ENCODE measurements around the gene RAPGEF2.

Gene RAPGEF2

DNA sequence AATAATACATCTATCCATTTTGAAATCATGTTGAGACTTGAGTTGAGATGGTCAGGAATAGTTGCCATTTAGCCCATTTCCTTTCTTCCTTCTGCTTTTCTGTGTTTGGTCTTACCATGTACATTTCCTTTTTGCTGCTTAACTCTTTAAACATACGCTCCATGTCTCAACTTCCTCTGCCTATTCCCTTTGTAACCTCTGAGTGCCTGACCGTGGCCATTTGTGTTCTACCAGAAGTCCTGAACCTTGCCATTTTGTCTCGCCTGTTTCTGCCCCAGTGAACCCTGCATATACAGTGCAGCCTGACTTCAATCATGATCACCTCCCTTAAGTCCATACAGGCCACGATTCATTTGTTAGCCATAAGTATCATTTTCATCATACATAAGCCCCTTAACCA lies 169.0 kb downstream of the RAPGEF2 start:
- H3K4me3 ChIP-seq (ENCODE audit: low read length), result no peak overlapping the region
- no peak for DNase-seq (ENCODE audit: low read depth, low spot score)
- no peaks in the 10 kb centered on the region for H3K36me3 ChIP-seq (ENCODE audit: control insufficient read depth, insufficient read depth, low read length)
- H3K27ac ChIP-seq (ENCODE audit: low read length), result no peak overlapping the region
- H3K4me1 ChIP-seq (ENCODE audit: control insufficient read depth, insufficient read depth, low read length), result 0 out of 2 replicates have a peak, but pooled peaks cover 2% of the 10 kb centered on the region
- H3K9me3 ChIP-seq (ENCODE audit: control insufficient read depth, insufficient read depth, low read length), result no peaks in the 10 kb centered on the region
- H3K27me3 ChIP-seq (ENCODE audit: control insufficient read depth, insufficient read depth, low read length), result no peaks in the 10 kb centered on the region
- WGBS (ENCODE audit: insufficient coverage, insufficient read length), result no CpG with 5 or more reads among the region's 4 CpGs

DNA sequence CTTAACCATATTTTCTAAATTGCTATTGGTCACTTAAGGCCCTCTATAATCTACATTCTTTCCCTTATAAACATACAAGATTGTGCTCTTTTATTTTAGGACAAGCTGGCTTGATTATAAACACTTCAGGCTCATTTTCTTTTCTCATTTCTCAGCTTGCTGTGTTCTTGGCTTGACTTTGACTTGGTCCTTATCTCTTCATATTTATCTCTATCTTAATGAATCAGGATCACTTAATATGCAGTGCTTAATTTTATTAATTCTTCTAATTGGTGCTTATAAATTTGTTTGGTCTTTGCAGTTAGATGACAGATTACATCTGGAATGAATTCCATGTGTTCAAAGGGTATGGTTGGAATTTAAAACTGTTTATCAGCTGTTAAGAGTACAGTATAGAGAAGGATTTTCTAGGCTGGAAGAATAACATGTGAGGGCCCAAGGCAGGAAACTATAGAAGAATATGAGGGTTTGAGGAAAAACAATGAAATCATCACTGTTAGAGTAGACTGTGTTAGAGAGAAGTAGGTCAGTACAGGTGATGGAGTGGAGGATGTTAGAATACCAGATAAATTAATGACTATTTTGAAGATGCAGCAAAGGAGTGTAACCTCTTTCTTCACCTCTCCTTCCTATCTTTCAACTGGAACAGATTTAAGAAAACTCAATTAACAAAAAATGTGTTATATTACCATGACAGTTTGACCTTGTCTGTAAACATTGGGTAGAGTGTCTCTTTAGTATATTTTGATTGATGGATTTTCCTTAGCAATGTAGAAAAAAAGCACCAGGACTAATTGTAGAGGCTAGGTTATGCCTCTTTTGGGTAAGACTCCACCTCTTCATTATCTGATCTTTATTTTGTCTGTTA lies 169.6 kb downstream of the RAPGEF2 start:
- no peak overlapping the region for H3K27ac ChIP-seq (ENCODE audit: low read length)
- no peaks in the 10 kb centered on the region for H3K9me3 ChIP-seq (ENCODE audit: control insufficient read depth, insufficient read depth, low read length)
- DNase-seq (ENCODE audit: low read depth, low spot score), result no peak
- H3K4me1 ChIP-seq (ENCODE audit: control insufficient read depth, insufficient read depth, low read length), result 0 out of 2 replicates have a peak, but pooled peaks cover 2% of the 10 kb centered on the region
- H3K27me3 ChIP-seq (ENCODE audit: control insufficient read depth, insufficient read depth, low read length), result no peaks in the 10 kb centered on the region
- no peaks in the 10 kb centered on the region for H3K36me3 ChIP-seq (ENCODE audit: control insufficient read depth, insufficient read depth, low read length)
- H3K4me3 ChIP-seq (ENCODE audit: low read length), result no peak overlapping the region

DNA sequence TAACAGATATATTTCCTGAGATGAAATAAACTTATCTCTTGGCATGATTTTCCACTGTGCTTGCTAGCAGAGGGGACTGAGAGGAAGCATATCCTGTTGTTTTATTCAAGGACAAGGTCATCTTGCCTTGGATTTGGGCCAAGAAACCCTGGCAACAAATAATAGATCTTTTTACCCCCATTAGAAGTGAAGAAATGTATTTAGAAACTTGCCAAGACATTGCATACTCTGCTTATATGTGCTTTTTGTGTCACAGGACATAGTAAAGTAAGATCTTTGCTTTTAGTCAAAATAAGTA lies 170.2 kb downstream of the RAPGEF2 start:
- Histone ChIP-seq H3K27ac (ENCODE audit: low read length) (no peak overlapping the region), H3K9me3 (ENCODE audit: control insufficient read depth, insufficient read depth, low read length) (no peaks in the 10 kb centered on the region), H3K36me3 (ENCODE audit: control insufficient read depth, insufficient read depth, low read length) (no peaks in the 10 kb centered on the region), H3K27me3 (ENCODE audit: control insufficient read depth, insufficient read depth, low read length) (no peaks in the 10 kb centered on the region), H3K4me3 (ENCODE audit: low read length) (no peak overlapping the region), H3K4me1 (ENCODE audit: control insufficient read depth, insufficient read depth, low read length) (0 out of 2 replicates have a peak, but pooled peaks cover 2% of the 10 kb centered on the region)
- DNase-seq (ENCODE audit: low read depth, low spot score), result no peak

DNA sequence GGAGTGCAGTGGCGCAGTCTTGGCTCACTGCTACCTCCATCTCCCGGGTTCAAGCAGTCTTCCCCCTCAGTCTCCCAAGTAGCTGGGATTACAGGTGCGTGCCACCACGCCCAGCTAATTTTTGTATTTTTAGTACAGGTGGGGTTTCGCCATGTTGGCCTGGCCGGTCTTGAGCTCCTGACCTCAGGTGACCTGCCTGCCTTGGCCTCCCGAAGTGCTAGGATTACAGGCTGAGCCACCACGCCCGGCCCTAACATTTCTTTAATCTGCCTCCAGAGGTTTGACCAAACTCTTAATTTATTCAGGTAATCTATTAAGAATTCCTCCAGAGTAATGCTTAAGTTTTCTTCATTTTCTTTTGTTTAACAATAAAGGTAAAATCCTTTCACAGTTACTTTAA lies 171.0 kb downstream of the RAPGEF2 start:
- no peaks in the 10 kb centered on the region for H3K36me3 ChIP-seq (ENCODE audit: control insufficient read depth, insufficient read depth, low read length)
- WGBS (ENCODE audit: insufficient coverage, insufficient read length), result no CpG with 5 or more reads among the region's 9 CpGs
- H3K4me3 ChIP-seq (ENCODE audit: low read length), result no peak overlapping the region
- no peaks in the 10 kb centered on the region for H3K9me3 ChIP-seq (ENCODE audit: control insufficient read depth, insufficient read depth, low read length)
- no peaks in the 10 kb centered on the region for H3K27me3 ChIP-seq (ENCODE audit: control insufficient read depth, insufficient read depth, low read length)
- 0 out of 2 replicates have a peak, but pooled peaks cover 2% of the 10 kb centered on the region for H3K4me1 ChIP-seq (ENCODE audit: control insufficient read depth, insufficient read depth, low read length)
- no peak for DNase-seq (ENCODE audit: low read depth, low spot score)
- no peak overlapping the region for H3K27ac ChIP-seq (ENCODE audit: low read length)

DNA sequence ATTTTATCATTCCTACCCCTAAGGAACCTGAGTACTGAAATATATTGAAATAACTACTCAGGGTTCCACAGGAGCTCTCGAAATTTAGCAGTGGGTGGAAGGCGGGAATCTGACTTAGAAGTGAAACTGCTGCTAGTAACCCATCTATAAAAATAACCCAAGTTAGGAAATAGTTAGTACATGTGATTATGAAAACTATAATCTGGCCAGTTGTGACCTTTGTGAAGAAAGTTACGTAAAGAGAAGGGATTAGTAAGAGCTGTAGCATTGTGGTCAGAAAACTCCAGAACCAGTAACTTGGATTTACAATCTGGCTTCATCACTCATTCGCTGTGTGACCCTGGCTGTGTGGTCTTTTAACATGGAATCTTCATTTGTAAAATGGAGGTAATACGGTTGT lies 175.5 kb downstream of the RAPGEF2 start:
- no peak overlapping the region for H3K4me3 ChIP-seq (ENCODE audit: low read length)
- H3K27me3 ChIP-seq (ENCODE audit: control insufficient read depth, insufficient read depth, low read length), result no peaks in the 10 kb centered on the region
- no peak for DNase-seq (ENCODE audit: low read depth, low spot score)
- WGBS (ENCODE audit: insufficient coverage, insufficient read length), result no CpG with 5 or more reads among the region's 5 CpGs
- H3K36me3 ChIP-seq (ENCODE audit: control insufficient read depth, insufficient read depth, low read length), result no peaks in the 10 kb centered on the region
- H3K4me1 ChIP-seq (ENCODE audit: control insufficient read depth, insufficient read depth, low read length), result no peaks in the 10 kb centered on the region
- no peak overlapping the region for H3K27ac ChIP-seq (ENCODE audit: low read length)
- no peaks in the 10 kb centered on the region for H3K9me3 ChIP-seq (ENCODE audit: control insufficient read depth, insufficient read depth, low read length)

DNA sequence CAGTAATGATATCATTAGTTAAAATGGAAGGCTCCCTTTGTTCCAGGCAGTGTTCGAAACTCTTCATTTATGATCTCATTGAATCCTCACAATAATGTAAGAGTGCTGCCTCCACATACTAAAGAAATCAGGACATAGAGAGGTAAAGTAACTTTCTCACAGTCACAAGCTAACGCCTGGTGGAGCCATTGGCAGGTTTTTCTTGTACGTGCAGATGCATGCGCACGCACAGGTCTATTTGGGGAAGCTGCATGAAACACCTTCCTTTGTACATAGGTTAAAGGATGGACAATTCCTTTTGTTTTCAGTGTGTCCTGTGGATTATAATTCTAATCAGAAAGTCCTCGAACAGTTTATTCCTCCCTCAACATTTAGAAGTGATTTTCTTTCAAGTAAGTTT lies 176.2 kb downstream of the RAPGEF2 start:
- DNase-seq (ENCODE audit: low read depth, low spot score), result no peak
- no CpG with 5 or more reads among the region's 6 CpGs for WGBS (ENCODE audit: insufficient coverage, insufficient read length)
- Histone ChIP-seq H3K36me3 (ENCODE audit: control insufficient read depth, insufficient read depth, low read length) (no peaks in the 10 kb centered on the region), H3K4me1 (ENCODE audit: control insufficient read depth, insufficient read depth, low read length) (no peaks in the 10 kb centered on the region), H3K9me3 (ENCODE audit: control insufficient read depth, insufficient read depth, low read length) (no peaks in the 10 kb centered on the region), H3K4me3 (ENCODE audit: low read length) (no peak overlapping the region), H3K27me3 (ENCODE audit: control insufficient read depth, insufficient read depth, low read length) (no peaks in the 10 kb centered on the region), H3K27ac (ENCODE audit: low read length) (no peak overlapping the region)

DNA sequence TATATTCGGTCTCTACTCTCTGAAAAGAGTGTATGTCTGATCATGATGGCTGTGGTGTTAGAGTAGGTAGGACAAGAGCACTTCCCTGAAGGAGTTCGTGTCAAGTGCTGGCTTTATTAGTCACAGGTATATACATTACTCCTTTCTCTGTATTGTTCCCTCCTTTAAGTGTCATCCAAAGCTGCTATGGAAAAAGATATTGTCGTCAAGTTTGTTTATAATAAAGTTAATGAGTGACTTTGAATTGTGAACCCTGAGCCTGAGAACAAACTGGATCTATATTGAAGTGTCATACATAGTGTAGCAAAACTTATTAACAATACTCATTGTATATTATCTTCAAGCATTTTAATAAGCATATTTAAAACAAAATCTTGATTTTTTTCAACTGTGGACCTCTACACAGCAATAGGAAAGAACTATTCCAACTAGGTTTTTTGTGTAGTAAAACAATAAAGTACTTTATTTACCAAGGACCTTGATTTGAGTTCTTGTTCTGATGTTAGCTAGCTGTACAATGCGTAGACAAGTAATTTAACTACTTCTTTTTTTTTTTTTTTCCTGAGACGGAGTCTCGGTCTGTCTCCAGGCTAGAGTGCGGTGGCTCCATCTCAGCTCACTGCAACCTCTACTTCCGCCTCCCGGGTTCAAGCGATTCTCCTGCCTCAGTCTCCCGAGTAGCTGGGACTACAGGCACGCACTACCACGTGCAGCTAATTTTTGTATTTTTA lies 177.7 kb downstream of the RAPGEF2 start:
- no peak for DNase-seq (ENCODE audit: low read depth, low spot score)
- no peaks in the 10 kb centered on the region for H3K27me3 ChIP-seq (ENCODE audit: control insufficient read depth, insufficient read depth, low read length)
- H3K9me3 ChIP-seq (ENCODE audit: control insufficient read depth, insufficient read depth, low read length), result no peaks in the 10 kb centered on the region
- H3K4me3 ChIP-seq (ENCODE audit: low read length), result no peak overlapping the region
- H3K36me3 ChIP-seq (ENCODE audit: control insufficient read depth, insufficient read depth, low read length), result no peaks in the 10 kb centered on the region
- H3K4me1 ChIP-seq (ENCODE audit: control insufficient read depth, insufficient read depth, low read length), result 0 out of 2 replicates have a peak, but pooled peaks cover 1% of the 10 kb centered on the region
- H3K27ac ChIP-seq (ENCODE audit: low read length), result no peak overlapping the region
- no CpG with 5 or more reads among the region's 13 CpGs for WGBS (ENCODE audit: insufficient coverage, insufficient read length)

DNA sequence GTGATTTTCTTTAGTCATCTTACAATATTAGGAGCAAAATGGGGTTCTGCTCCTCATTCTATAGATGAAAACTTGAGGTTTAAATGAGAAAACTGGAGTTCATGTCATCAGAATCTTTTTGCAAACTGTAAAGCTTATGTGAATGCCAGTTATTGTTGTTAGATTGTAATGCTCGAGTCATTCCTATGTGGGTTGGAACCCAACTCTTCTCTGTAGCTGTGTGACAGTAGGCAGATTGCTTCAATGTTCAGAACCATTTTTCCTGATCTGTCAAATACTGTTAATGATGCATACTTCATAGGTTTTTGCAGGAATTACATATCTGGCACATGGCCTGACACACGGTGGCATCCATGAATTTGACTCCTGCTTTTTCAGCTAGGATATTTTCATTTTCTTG lies 178.9 kb downstream of the RAPGEF2 start:
- WGBS (ENCODE audit: insufficient coverage, insufficient read length), result no CpG with 5 or more reads among the region's 2 CpGs
- H3K27ac ChIP-seq (ENCODE audit: low read length), result no peak overlapping the region

DNA sequence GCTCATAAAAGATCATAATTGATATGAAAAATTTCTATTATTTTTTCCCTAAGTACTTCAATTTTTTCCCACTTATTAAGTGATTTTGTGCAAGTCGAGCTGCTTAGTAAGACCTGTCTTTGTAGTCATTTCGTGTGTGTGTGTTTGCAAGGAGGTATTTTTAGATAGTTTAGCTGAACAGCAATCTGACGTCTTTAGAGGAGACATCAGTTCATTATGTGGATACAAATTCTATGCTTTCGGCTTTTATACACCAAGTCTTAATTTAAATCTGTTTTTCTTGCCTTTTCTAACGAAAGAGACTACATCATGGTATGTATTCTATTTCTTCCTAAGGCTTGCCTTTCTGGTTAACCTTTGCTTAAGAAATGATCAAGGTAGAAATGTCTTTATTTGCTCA lies 179.4 kb downstream of the RAPGEF2 start:
- H3K4me3 ChIP-seq (ENCODE audit: low read length), result no peak overlapping the region
- DNase-seq (ENCODE audit: low read depth, low spot score), result no peak
- no peaks in the 10 kb centered on the region for H3K36me3 ChIP-seq (ENCODE audit: control insufficient read depth, insufficient read depth, low read length)
- H3K27me3 ChIP-seq (ENCODE audit: control insufficient read depth, insufficient read depth, low read length), result no peaks in the 10 kb centered on the region
- WGBS (ENCODE audit: insufficient coverage, insufficient read length), result no CpG with 5 or more reads among the region's 5 CpGs
- no peaks in the 10 kb centered on the region for H3K9me3 ChIP-seq (ENCODE audit: control insufficient read depth, insufficient read depth, low read length)
- no peak overlapping the region for H3K27ac ChIP-seq (ENCODE audit: low read length)
- H3K4me1 ChIP-seq (ENCODE audit: control insufficient read depth, insufficient read depth, low read length), result 0 out of 2 replicates have a peak, but pooled peaks cover 1% of the 10 kb centered on the region

More for the DNA sequence above, 178.9 kb downstream of the RAPGEF2 start:
- H3K4me1 ChIP-seq (ENCODE audit: control insufficient read depth, insufficient read depth, low read length), result 0 out of 2 replicates have a peak, but pooled peaks cover 1% of the 10 kb centered on the region
- H3K36me3 ChIP-seq (ENCODE audit: control insufficient read depth, insufficient read depth, low read length), result no peaks in the 10 kb centered on the region
- no peaks in the 10 kb centered on the region for H3K27me3 ChIP-seq (ENCODE audit: control insufficient read depth, insufficient read depth, low read length)
- no peak overlapping the region for H3K4me3 ChIP-seq (ENCODE audit: low read length)
- DNase-seq (ENCODE audit: low read depth, low spot score), result no peak
- no peaks in the 10 kb centered on the region for H3K9me3 ChIP-seq (ENCODE audit: control insufficient read depth, insufficient read depth, low read length)

DNA sequence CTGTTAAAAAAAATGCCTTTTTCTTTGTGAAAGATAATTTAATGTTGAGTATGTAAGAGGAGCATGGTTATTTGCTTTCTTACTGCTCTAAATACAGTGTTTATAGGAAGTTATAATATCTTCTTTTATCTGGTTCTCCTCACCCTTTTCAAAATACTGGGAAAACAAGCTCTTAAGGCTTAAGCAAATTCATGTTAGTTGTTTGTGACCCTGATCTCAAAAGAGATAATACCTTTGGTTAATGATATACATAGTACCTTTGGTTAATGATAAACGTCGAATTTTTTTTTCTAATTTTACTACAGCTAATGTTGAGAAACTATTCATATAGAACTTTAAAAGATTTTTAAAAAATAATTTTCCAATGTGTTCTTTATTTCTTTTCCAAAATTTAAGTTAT lies 180.1 kb downstream of the RAPGEF2 start:
- no peaks in the 10 kb centered on the region for H3K36me3 ChIP-seq (ENCODE audit: control insufficient read depth, insufficient read depth, low read length)
- H3K27ac ChIP-seq (ENCODE audit: low read length), result no peak overlapping the region
- WGBS (ENCODE audit: insufficient coverage, insufficient read length), result no CpG with 5 or more reads among the region's 2 CpGs
- H3K27me3 ChIP-seq (ENCODE audit: control insufficient read depth, insufficient read depth, low read length), result no peaks in the 10 kb centered on the region
- 0 out of 2 replicates have a peak, but pooled peaks cover 1% of the 10 kb centered on the region for H3K4me1 ChIP-seq (ENCODE audit: control insufficient read depth, insufficient read depth, low read length)
- DNase-seq (ENCODE audit: low read depth, low spot score), result no peak
- H3K9me3 ChIP-seq (ENCODE audit: control insufficient read depth, insufficient read depth, low read length), result no peaks in the 10 kb centered on the region
- H3K4me3 ChIP-seq (ENCODE audit: low read length), result no peak overlapping the region

Measured in iPS DF 6.9 (cell line).